ENCODE data around the gene ATRNL1.
"Not testable (repeated sequence)": the region's sequence is repeated elsewhere in the genome, so short reads cannot be mapped to it uniquely, and the experiment has no call there.

Gene ATRNL1

GRCh38 chr10:115432188-115432819 lies 339.1 kb downstream of the ATRNL1 start:
- DNase-seq: peak in 1 of 3 experiments; percentile 48

- DNase-seq: no peak
Measured at GRCh38 chr10:115436999-115437398, 343.8 kb downstream of the ATRNL1 start.

GRCh38 chr10:115441907-115442545 lies 348.9 kb downstream of the ATRNL1 start:
- DNase-seq: peak in 1 of 3 experiments; percentile 1

GRCh38 chr10:115456812-115457211 lies 363.6 kb downstream of the ATRNL1 start:
- DNase-seq: no peak

- DNase-seq: no peak
Measured at GRCh38 chr10:115483294-115483693, 390.1 kb downstream of the ATRNL1 start.

GRCh38 chr10:115491526-115492140 lies 398.5 kb downstream of the ATRNL1 start:
- DNase-seq: no peak

- DNase-seq: no peak
Measured at GRCh38 chr10:115503546-115503945, 410.4 kb downstream of the ATRNL1 start.

- DNase-seq: no peak
Measured at GRCh38 chr10:115514895-115515294, 421.7 kb downstream of the ATRNL1 start.

GRCh38 chr10:115525141-115525540 lies 432.0 kb downstream of the ATRNL1 start:
- no peak for DNase-seq

GRCh38 chr10:115527682-115528081 lies 434.5 kb downstream of the ATRNL1 start:
- not testable (repeated sequence) for DNase-seq

GRCh38 chr10:115536401-115536800 lies 443.2 kb downstream of the ATRNL1 start:
- not testable (repeated sequence) for DNase-seq

GRCh38 chr10:115539142-115539762 lies 446.1 kb downstream of the ATRNL1 start:
- DNase-seq: peak in 1 of 3 experiments; percentile 15

GRCh38 chr10:115555887-115556402 lies 462.8 kb downstream of the ATRNL1 start:
- DNase-seq: no peak

GRCh38 chr10:115558252-115558651 lies 465.1 kb downstream of the ATRNL1 start:
- no peak for DNase-seq

- peak in 2 of 3 experiments; percentile 59 to 92 for DNase-seq
Measured at GRCh38 chr10:115566867-115567266, 473.7 kb downstream of the ATRNL1 start.

- no peak for DNase-seq
Measured at GRCh38 chr10:115572740-115573455, 479.7 kb downstream of the ATRNL1 start.

GRCh38 chr10:115580239-115580638 lies 487.1 kb downstream of the ATRNL1 start:
- no peak for DNase-seq

- no peak for DNase-seq
Measured at GRCh38 chr10:115593060-115593459, 499.9 kb downstream of the ATRNL1 start.

- DNase-seq: no peak
Measured at GRCh38 chr10:115604627-115605026, 511.5 kb downstream of the ATRNL1 start.

GRCh38 chr10:115606086-115606485 lies 512.9 kb downstream of the ATRNL1 start:
- no peak for DNase-seq

GRCh38 chr10:115606741-115607140 lies 513.6 kb downstream of the ATRNL1 start:
- DNase-seq: peak in 2 of 3 experiments; percentile 4 to 28

GRCh38 chr10:115624448-115624847 lies 531.3 kb downstream of the ATRNL1 start:
- DNase-seq: peak in 2 of 3 experiments; percentile 33 to 68

GRCh38 chr10:115628616-115629015 lies 535.5 kb downstream of the ATRNL1 start:
- DNase-seq: no peak

Data from NCI-H1417 (cell line).